SK-N-DZ (cell line): ENCODE measurements around the gene SLC24A4.

Experiments
- DNase-seq: peaks from one replicate; pipeline ENCODE4 v3.0.0-alpha.2; 2015; ENCODE audit warnings: low spot score

The SLC24A4 gene

GRCh38 chr14:92496191-92496857 lies 173.4 kb downstream of the SLC24A4 start:
- no peak for DNase-seq

GRCh38 chr14:92497391-92497790 lies 174.4 kb downstream of the SLC24A4 start:
- DNase-seq = no peak

GRCh38 chr14:92499234-92499633 lies 176.3 kb downstream of the SLC24A4 start:
- DNase-seq = no peak

GRCh38 chr14:92500491-92500941 lies 177.6 kb downstream of the SLC24A4 start:
- DNase-seq = no peak

GRCh38 chr14:92501891-92502351 lies 179.0 kb downstream of the SLC24A4 start:
- DNase-seq = no peak

GRCh38 chr14:92502541-92503286 lies 179.7 kb downstream of the SLC24A4 start:
- DNase-seq = no peak

GRCh38 chr14:92503756-92504491 lies 181.0 kb downstream of the SLC24A4 start:
- no peak for DNase-seq

GRCh38 chr14:92505826-92506225 lies 182.9 kb downstream of the SLC24A4 start:
- no peak for DNase-seq

GRCh38 chr14:92506231-92506630 lies 183.3 kb downstream of the SLC24A4 start:
- no peak for DNase-seq

GRCh38 chr14:92507174-92507768 lies 184.3 kb downstream of the SLC24A4 start:
- DNase-seq = no peak

GRCh38 chr14:92510972-92511371 lies 188.0 kb downstream of the SLC24A4 start:
- no peak for DNase-seq

GRCh38 chr14:92511453-92512238 lies 188.7 kb downstream of the SLC24A4 start:
- DNase-seq = no peak

- DNase-seq = no peak
These were observed 189.8 kb downstream of the SLC24A4 start for GRCh38 chr14:92512807-92513203.

GRCh38 chr14:92513204-92513965 lies 190.4 kb downstream of the SLC24A4 start, which contains the start of gene RIN3:
RIN3 (plus strand) TSS chr14:92513781; CDS start chr14:92513933, 152 bp downstream.
- no peak for DNase-seq

GRCh38 chr14:92513966-92514843 lies 191.2 kb downstream of the SLC24A4 start:
- DNase-seq = no peak

- no peak for DNase-seq
These were observed 192.0 kb downstream of the SLC24A4 start for GRCh38 chr14:92514844-92515514.

- DNase-seq = no peak
These were observed 192.8 kb downstream of the SLC24A4 start for GRCh38 chr14:92515546-92516343.
